OCI-LY3 (cell line): Measurements from ENCODE around the gene EVI5L.

Experiments used
- H2AFZ ChIP-seq: fragments of 200-600, 300-600 bp; shearing (Covaris generic); 2 replicates; pipeline ENCODE4 v1.6.0; 2014; ENCODE audit warnings: antibody characterized with exemption, low read depth, low read length
- H3K27ac ChIP-seq: fragments of 200-600, 300-600 bp; sonication (generic); 2 replicates; pipeline ENCODE4 v1.5.1; 2014; ENCODE audit warnings: mild to moderate bottlenecking, low read length, moderate library complexity, mixed read lengths
- H3K27me3 ChIP-seq: fragments of 200-600, 300-600 bp; sonication (generic); 2 replicates; pipeline ENCODE4 v1.6.1; 2014; ENCODE audit warnings: low read depth, low read length, mixed read lengths
- H3K36me3 ChIP-seq: fragments of 200-600, 300-600 bp; sonication (generic); replicated peaks from 2 replicates; pipeline ENCODE3; 2014; ENCODE audit warnings: low read depth, low read length, mixed read lengths
- H3K4me1 ChIP-seq: fragments of 300-600, 200-600 bp; sonication (generic); 2 replicates; pipeline ENCODE4 v1.6.1; 2014; ENCODE audit warnings: low read length, mixed read lengths
- H3K4me2 ChIP-seq: fragments of 200-600, 300-600 bp; sonication (generic); 2 replicates; pipeline ENCODE4 v1.6.1; 2014; ENCODE audit warnings: low read length, mixed read lengths
- H3K4me3 ChIP-seq: fragments of 300-600, 200-600 bp; sonication (generic); 2 replicates; pipeline ENCODE4 v1.5.1; 2014; ENCODE audit warnings: antibody characterized with exemption, mild to moderate bottlenecking, low read length, moderate library complexity
- H3K79me2 ChIP-seq: fragments of 300-600, 200-600 bp; shearing (Covaris generic); 2 replicates; pipeline ENCODE4 v1.6.1; 2014; ENCODE audit warnings: mild to moderate bottlenecking, low read length, mixed read lengths
- H3K9ac ChIP-seq: fragments of 300-600, 200-600 bp; shearing (Covaris generic); 2 replicates; pipeline ENCODE4 v1.6.0; 2014; ENCODE audit warnings: mild to moderate bottlenecking, low read length, moderate library complexity
- H3K9me3 ChIP-seq: fragments of 200-600, 300-600 bp; shearing (Covaris generic); 2 replicates; pipeline ENCODE4 v1.6.1; 2014; ENCODE audit warnings: low read length, mixed read lengths; ENCODE audit not compliant: insufficient read depth
- H4K20me1 ChIP-seq: fragments of 200-600, 300-600 bp; sonication (generic); 2 replicates; pipeline ENCODE4 v1.6.1; 2016; ENCODE audit warnings: low read length, mixed read lengths; ENCODE audit not compliant: insufficient read depth
- CTCF ChIP-seq: fragments of 200-600, 300-600 bp; sonication (generic); IDR thresholded peaks from 2 replicates; pipeline ENCODE4 v1.5.1; 2014; ENCODE audit warnings: antibody characterized with exemption, low read length, low read depth
- EZH2phosphoT487 ChIP-seq: fragments of 200-600 bp; shearing (Covaris generic); IDR thresholded peaks from 2 replicates; pipeline ENCODE4 v1.6.1; 2018; ENCODE audit warnings: antibody characterized with exemption, mixed run types, low read depth

The EVI5L gene

GRCh38 chr19:7910321-7911161 lies 80.5 kb downstream of the EVI5L start:
- H3K36me3 ChIP-seq = peaks cover 27% of the 10 kb centered on the region

GRCh38 chr19:7911508-7912143 lies 81.6 kb downstream of the EVI5L start:
- no peak overlapping the region for H3K9ac ChIP-seq
- H4K20me1 ChIP-seq = peaks cover 16% of the 10 kb centered on the region
- no peak overlapping the region for H3K4me3 ChIP-seq
- H3K9me3 ChIP-seq = no peaks in the 10 kb centered on the region
- no peak overlapping the region for H2AFZ ChIP-seq
- H3K27me3 ChIP-seq = no peaks in the 10 kb centered on the region
- H3K27ac ChIP-seq = no peak overlapping the region
- no peak for TF ChIP-seq EZH2phosphoT487
- TF ChIP-seq CTCF = no peak
- no peak overlapping the region for H3K4me2 ChIP-seq
- peaks cover 6% of the 10 kb centered on the region; the same call in 1 of the 2 replicates for H3K4me1 ChIP-seq
- peaks cover 21% of the 10 kb centered on the region for H3K36me3 ChIP-seq
- H3K79me2 ChIP-seq = peaks cover 18% of the 10 kb centered on the region

More at GRCh38 chr19:7910321-7911161, 80.5 kb downstream of the EVI5L start:
- Histone ChIP-seq H3K9me3 (no peaks in the 10 kb centered on the region), H3K27ac (no peak overlapping the region), H3K9ac (no peak overlapping the region), H3K4me2 (no peak overlapping the region), H3K4me3 (no peak overlapping the region), H3K79me2 (peaks cover 28% of the 10 kb centered on the region), H4K20me1 (peaks cover 24% of the 10 kb centered on the region), H2AFZ (no peak overlapping the region), H3K27me3 (no peaks in the 10 kb centered on the region), H3K4me1 (peaks cover 2% of the 10 kb centered on the region; the same call in 1 of the 2 replicates)
- TF ChIP-seq EZH2phosphoT487 (no peak), CTCF (no peak)

GRCh38 chr19:7912144-7912696 lies 82.2 kb downstream of the EVI5L start:
- Histone ChIP-seq H3K79me2 (peaks cover 14% of the 10 kb centered on the region), H3K27me3 (no peaks in the 10 kb centered on the region), H3K4me1 (peaks cover 6% of the 10 kb centered on the region; the same call in 1 of the 2 replicates), H2AFZ (no peak overlapping the region), H3K4me3 (no peak overlapping the region), H3K36me3 (peaks cover 21% of the 10 kb centered on the region), H3K9me3 (no peaks in the 10 kb centered on the region), H4K20me1 (peaks cover 15% of the 10 kb centered on the region), H3K4me2 (no peak overlapping the region), H3K9ac (no peak overlapping the region), H3K27ac (no peak overlapping the region)
- TF ChIP-seq CTCF = no peak
- TF ChIP-seq EZH2phosphoT487 = no peak
